ENCODE measurements around the gene PDE7B.

- TF ChIP-seq CTCF (IDR thresholded peaks at IDR 0.05) (no peak), POLR2A (IDR thresholded peaks at IDR 0.05) (no peak), EP300 (IDR thresholded peaks at IDR 0.05) (no peak)
Measured at GRCh38 chr6:136213012-136213539, 361.6 kb downstream of the PDE7B start.

All from tibial nerve (tissue), 4 donors.